Measurements from ENCODE around the gene PCP4.
"Not testable (repeated sequence)": the region's sequence is repeated elsewhere in the genome, so short reads cannot be mapped to it uniquely, and the experiment has no call there.

PCP4 gene

GRCh38 chr21:39863111-39863510, 4.1 kb upstream of the PCP4 start:
- no peak for DNase-seq (ENCODE audit: low read depth in 3 of 3)

GRCh38 chr21:39866093-39866492, 1.1 kb upstream of the PCP4 start:
- no peak for DNase-seq (ENCODE audit: low read depth in 3 of 3)

- no peak for DNase-seq (ENCODE audit: low read depth in 3 of 3)
Observed at GRCh38 chr21:39869141-39869818, 2.0 kb downstream of the PCP4 start.

- DNase-seq (ENCODE audit: low read depth in 3 of 3) = no peak
Observed at GRCh38 chr21:39873687-39874086, 6.4 kb downstream of the PCP4 start.

- DNase-seq (ENCODE audit: low read depth in 3 of 3) = no peak
Observed at GRCh38 chr21:39874206-39874605, 7.0 kb downstream of the PCP4 start.

GRCh38 chr21:39874759-39875158, 7.5 kb downstream of the PCP4 start:
- no peak for DNase-seq (ENCODE audit: low read depth in 3 of 3)

- DNase-seq (ENCODE audit: low read depth in 3 of 3) = no peak
Observed at GRCh38 chr21:39881661-39882060, 14.4 kb downstream of the PCP4 start.

- DNase-seq (ENCODE audit: low read depth in 3 of 3) = no peak
Observed at GRCh38 chr21:39882151-39882838, 15.1 kb downstream of the PCP4 start.

GRCh38 chr21:39882839-39883195, 15.6 kb downstream of the PCP4 start:
- no peak for DNase-seq (ENCODE audit: low read depth in 3 of 3)

GRCh38 chr21:39885119-39885848, 18.0 kb downstream of the PCP4 start:
- DNase-seq (ENCODE audit: low read depth in 3 of 3) = no peak

GRCh38 chr21:39888848-39889247, 21.6 kb downstream of the PCP4 start:
- DNase-seq (ENCODE audit: low read depth in 3 of 3) = no peak

- DNase-seq (ENCODE audit: low read depth in 3 of 3) = no peak
Observed at GRCh38 chr21:39891111-39891510, 23.9 kb downstream of the PCP4 start.

- DNase-seq (ENCODE audit: low read depth in 3 of 3) = not testable (repeated sequence)
Observed at GRCh38 chr21:39891863-39892262, 24.6 kb downstream of the PCP4 start.

- DNase-seq (ENCODE audit: low read depth in 3 of 3) = no peak
Observed at GRCh38 chr21:39900491-39900890, 33.3 kb downstream of the PCP4 start.

GRCh38 chr21:39900911-39901310, 33.7 kb downstream of the PCP4 start:
- DNase-seq (ENCODE audit: low read depth in 3 of 3) = no peak

GRCh38 chr21:39902986-39903385, 35.7 kb downstream of the PCP4 start:
- DNase-seq (ENCODE audit: low read depth in 3 of 3) = no peak

GRCh38 chr21:39904457-39904856, 37.2 kb downstream of the PCP4 start:
- DNase-seq (ENCODE audit: low read depth in 3 of 3) = no peak

- no peak for DNase-seq (ENCODE audit: low read depth in 3 of 3)
Observed at GRCh38 chr21:39908265-39908923, 41.2 kb downstream of the PCP4 start.

- DNase-seq (ENCODE audit: low read depth in 3 of 3) = no peak
Observed at GRCh38 chr21:39911286-39912199, 44.3 kb downstream of the PCP4 start.

- no peak for DNase-seq (ENCODE audit: low read depth in 3 of 3)
Observed at GRCh38 chr21:39913706-39914305, 46.6 kb downstream of the PCP4 start.

GRCh38 chr21:39915881-39916280, 48.6 kb downstream of the PCP4 start:
- DNase-seq (ENCODE audit: low read depth in 3 of 3) = no peak
